Duodenal mucosa (tissue), 2 donors: ENCODE data around the gene PALM3.

ENCODE experiments used
- H3K27ac ChIP-seq: one replicate; pipeline ENCODE4 v1.7.0; 2013; ENCODE audit warnings: low read depth, low read length
- H3K27me3 ChIP-seq, 2 donors: one replicate each; pipeline ENCODE4 v1.7.0; 2013; ENCODE audit warnings: low read length in 2 of 2, control low read depth in 1 of 2; ENCODE audit not compliant: insufficient read depth in 2 of 2, control insufficient read depth in 1 of 2
- H3K36me3 ChIP-seq, 2 donors: one replicate each; pipeline ENCODE4 v1.7.0; 2013; ENCODE audit warnings: low read length in 2 of 2, control low read depth in 1 of 2; ENCODE audit not compliant: insufficient read depth in 2 of 2, control insufficient read depth in 1 of 2
- H3K4me1 ChIP-seq, 2 donors: one replicate each; pipeline ENCODE4 v1.7.0; 2013; ENCODE audit warnings: low read length in 2 of 2, control low read depth in 1 of 2; ENCODE audit not compliant: insufficient read depth in 2 of 2, control insufficient read depth in 1 of 2
- H3K4me3 ChIP-seq, 2 donors: one replicate each; pipeline ENCODE4 v1.7.0; 2013; ENCODE audit warnings: low read length in 2 of 2, low read depth in 1 of 2
- H3K9ac ChIP-seq, 2 donors: one replicate each; pipeline ENCODE4 v1.7.0; 2013; ENCODE audit warnings: low read length in 2 of 2, low read depth in 1 of 2
- H3K9me3 ChIP-seq, 2 donors: one replicate each; pipeline ENCODE4 v1.7.0; 2013; ENCODE audit warnings: low read length in 2 of 2, control low read depth in 1 of 2; ENCODE audit not compliant: control insufficient read depth in 1 of 2

Gene PALM3

GRCh38 chr19:14101003-14101545 is 39.2 kb upstream of the PALM3 start:
- Histone ChIP-seq H3K27ac (no peak overlapping the region), H3K9ac (no peak overlapping the region), H3K4me3 (no peak overlapping the region), H3K4me1 (peaks cover 0 to 7% of the 10 kb centered on the region in 2 donors), H3K27me3 (no peaks in the 10 kb centered on the region), H3K9me3 (no peaks in the 10 kb centered on the region), H3K36me3 (peaks cover 22 to 47% of the 10 kb centered on the region in 2 donors)

GRCh38 chr19:14097532-14098151 is 35.8 kb upstream of the PALM3 start:
- Histone ChIP-seq H3K27me3 (no peaks in the 10 kb centered on the region), H3K4me1 (peaks cover 0 to 7% of the 10 kb centered on the region in 2 donors), H3K36me3 (peaks cover 16 to 33% of the 10 kb centered on the region in 2 donors), H3K27ac (no peak overlapping the region), H3K9ac (no peak overlapping the region), H3K4me3 (no peak overlapping the region), H3K9me3 (peaks cover 6 to 7% of the 10 kb centered on the region in 2 donors)

- H3K4me3 ChIP-seq = no peak overlapping the region
- H3K9ac ChIP-seq = no peak overlapping the region
These were observed 34.6 kb upstream of the PALM3 start for GRCh38 chr19:14096272-14096992.

GRCh38 chr19:14094854-14095253 is 33.0 kb upstream of the PALM3 start:
- Histone ChIP-seq H3K27ac (no peak overlapping the region), H3K9ac (no peak overlapping the region), H3K27me3 (no peaks in the 10 kb centered on the region), H3K4me3 (no peak overlapping the region), H3K36me3 (peaks cover 8 to 18% of the 10 kb centered on the region in 2 donors), H3K4me1 (peaks cover 0 to 5% of the 10 kb centered on the region in 2 donors), H3K9me3 (peaks cover 6 to 7% of the 10 kb centered on the region in 2 donors)

More at GRCh38 chr19:14096272-14096992, 34.6 kb upstream of the PALM3 start:
- H3K4me1 ChIP-seq = peaks cover 0 to 5% of the 10 kb centered on the region in 2 donors
- peaks cover 14 to 26% of the 10 kb centered on the region in 2 donors for H3K36me3 ChIP-seq
- no peak overlapping the region for H3K27ac ChIP-seq
- peaks cover 6 to 7% of the 10 kb centered on the region in 2 donors for H3K9me3 ChIP-seq
- H3K27me3 ChIP-seq = no peaks in the 10 kb centered on the region

GRCh38 chr19:14093117-14093823 is 31.4 kb upstream of the PALM3 start:
- no peaks in the 10 kb centered on the region for H3K27me3 ChIP-seq
- peaks cover 10 to 24% of the 10 kb centered on the region in 2 donors for H3K36me3 ChIP-seq

GRCh38 chr19:14091813-14092462 is 30.1 kb upstream of the PALM3 start:
- H3K27me3 ChIP-seq = no peaks in the 10 kb centered on the region
- peaks cover 4 to 10% of the 10 kb centered on the region in 2 donors for H3K4me1 ChIP-seq
- peak overlapping the region; percentile 84 to 89 for H3K4me3 ChIP-seq
- peak overlapping the region in 1 of 2 donors; percentile 86 for H3K9ac ChIP-seq
- peaks cover 6 to 7% of the 10 kb centered on the region in 2 donors for H3K9me3 ChIP-seq
- peaks cover 13 to 17% of the 10 kb centered on the region in 2 donors for H3K36me3 ChIP-seq
- no peak overlapping the region for H3K27ac ChIP-seq

More at GRCh38 chr19:14093117-14093823, 31.4 kb upstream of the PALM3 start:
- no peak overlapping the region for H3K27ac ChIP-seq
- H3K9ac ChIP-seq = no peak overlapping the region
- peaks cover 6 to 7% of the 10 kb centered on the region in 2 donors for H3K9me3 ChIP-seq
- H3K4me1 ChIP-seq = peaks cover 4 to 10% of the 10 kb centered on the region in 2 donors
- H3K4me3 ChIP-seq = no peak overlapping the region

GRCh38 chr19:14091081-14091812 is 29.4 kb upstream of the PALM3 start:
- peak overlapping the region; percentile 84 to 89 for H3K4me3 ChIP-seq
- H3K27me3 ChIP-seq = no peaks in the 10 kb centered on the region
- H3K4me1 ChIP-seq = peaks cover 4 to 10% of the 10 kb centered on the region in 2 donors
- H3K27ac ChIP-seq = peak overlapping the region; percentile 85
- H3K9me3 ChIP-seq = peaks cover 6 to 7% of the 10 kb centered on the region in 2 donors
- peak overlapping the region; percentile 86 to 95 for H3K9ac ChIP-seq
- H3K36me3 ChIP-seq = peaks cover 7 to 10% of the 10 kb centered on the region in 2 donors

GRCh38 chr19:14090509-14091080 is 28.7 kb upstream of the PALM3 start, which contains the start of gene SAMD1:
TSS of gene SAMD1 (minus strand) at chr19:14090751.
- H3K4me3 ChIP-seq = peak within 1 kb of the TSS; percentile 84 to 89
- H3K27me3 ChIP-seq = no peaks in the 10 kb centered on the region
- H3K4me1 ChIP-seq = peaks cover 4 to 10% of the 10 kb centered on the region in 2 donors
- H3K9ac ChIP-seq = peak within 1 kb of the TSS; percentile 86 to 95
- H3K36me3 ChIP-seq = peaks cover 7 to 10% of the 10 kb centered on the region in 2 donors
- peaks cover 6 to 7% of the 10 kb centered on the region in 2 donors for H3K9me3 ChIP-seq
- peak within 1 kb of the TSS; percentile 85 for H3K27ac ChIP-seq
